AG04449 (cell line): ENCODE measurements around the gene AFAP1.

Experiments used
- CTCF ChIA-PET: fragments of 350-600 bp; formaldehyde crosslinking; extraction: SDS; loops from one replicate; lab custom pipeline; 2021; ENCODE audit warnings: antibody characterized with exemption; lab: Yijun Ruan, JAX
- POLR2A ChIA-PET: fragments of 400-600, 350-600 bp; formaldehyde crosslinking; extraction: SDS; loops from one replicate; lab custom pipeline; 2020; ENCODE audit warnings: antibody characterized with exemption, inconsistent platforms; lab: Yijun Ruan, JAX
- DNase-seq: peaks from one replicate; pipeline ENCODE4 v3.0.0-alpha.2; 2010; ENCODE audit warnings: low read depth, low spot score
- H3K4me3 ChIP-seq: 2 replicates; pipeline ENCODE4 v1.5.1; 2011; ENCODE audit warnings: low read depth, mild to moderate bottlenecking, control low read depth, low read length
- TF ChIP-seq, protein P1 (sequence below): IDR thresholded peaks from one replicate; pipeline ENCODE4 v1.5.1; 2011; ENCODE audit warnings: mild to moderate bottlenecking, moderate library complexity, low read length, control low read depth, inconsistent platforms; ENCODE audit not compliant: insufficient read depth; ENCODE audit errors: missing control alignments

The AFAP1 gene

DNA sequence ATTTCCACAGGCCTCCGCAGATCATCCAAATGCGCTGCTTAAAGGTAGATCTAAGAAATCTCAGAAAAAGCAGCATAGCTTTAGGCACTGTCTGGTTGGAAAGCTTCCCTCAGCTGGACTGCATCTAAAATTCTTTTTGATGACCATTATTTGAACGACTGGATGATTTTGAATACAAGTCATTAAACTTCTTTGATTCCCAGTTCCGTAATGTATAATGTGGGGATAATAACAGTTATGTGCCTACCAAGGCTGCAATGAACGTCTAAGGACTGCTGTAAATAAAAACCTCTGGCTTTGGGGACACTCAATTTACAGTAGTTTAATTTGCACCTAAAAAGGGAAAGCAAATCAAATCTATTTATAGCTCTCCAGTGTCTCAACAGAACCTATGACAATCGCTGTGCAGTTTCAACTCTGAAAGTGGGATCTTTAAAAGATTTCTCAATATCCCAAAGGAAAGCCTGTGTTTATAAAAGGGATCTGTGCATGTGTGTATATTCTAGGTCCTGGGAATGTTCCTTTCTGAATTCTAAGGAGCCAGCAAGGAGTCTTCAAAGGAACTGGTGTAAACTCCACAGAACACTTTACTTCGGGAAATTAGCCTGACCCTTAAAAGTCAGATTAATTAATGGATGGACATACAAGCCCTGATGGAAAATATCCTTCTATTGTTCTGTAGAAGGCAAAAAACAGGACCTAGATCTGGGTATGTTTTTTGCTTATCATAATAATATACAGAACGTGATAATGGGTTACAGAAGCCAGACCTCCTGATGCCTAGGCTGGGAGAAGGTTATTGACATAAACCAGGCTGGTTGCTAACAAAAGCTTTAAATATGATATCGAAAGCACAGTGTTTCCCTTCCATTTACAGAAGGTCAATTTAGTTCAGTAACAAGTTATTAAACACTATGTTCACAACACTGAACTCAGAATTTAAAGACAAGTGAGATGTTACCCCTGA, 53.4 kb downstream of the AFAP1 start:
- TF ChIP-seq, protein P1, sequence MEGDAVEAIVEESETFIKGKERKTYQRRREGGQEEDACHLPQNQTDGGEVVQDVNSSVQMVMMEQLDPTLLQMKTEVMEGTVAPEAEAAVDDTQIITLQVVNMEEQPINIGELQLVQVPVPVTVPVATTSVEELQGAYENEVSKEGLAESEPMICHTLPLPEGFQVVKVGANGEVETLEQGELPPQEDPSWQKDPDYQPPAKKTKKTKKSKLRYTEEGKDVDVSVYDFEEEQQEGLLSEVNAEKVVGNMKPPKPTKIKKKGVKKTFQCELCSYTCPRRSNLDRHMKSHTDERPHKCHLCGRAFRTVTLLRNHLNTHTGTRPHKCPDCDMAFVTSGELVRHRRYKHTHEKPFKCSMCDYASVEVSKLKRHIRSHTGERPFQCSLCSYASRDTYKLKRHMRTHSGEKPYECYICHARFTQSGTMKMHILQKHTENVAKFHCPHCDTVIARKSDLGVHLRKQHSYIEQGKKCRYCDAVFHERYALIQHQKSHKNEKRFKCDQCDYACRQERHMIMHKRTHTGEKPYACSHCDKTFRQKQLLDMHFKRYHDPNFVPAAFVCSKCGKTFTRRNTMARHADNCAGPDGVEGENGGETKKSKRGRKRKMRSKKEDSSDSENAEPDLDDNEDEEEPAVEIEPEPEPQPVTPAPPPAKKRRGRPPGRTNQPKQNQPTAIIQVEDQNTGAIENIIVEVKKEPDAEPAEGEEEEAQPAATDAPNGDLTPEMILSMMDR = no peak
- POLR2A ChIA-PET = interaction anchor here (0.6 to 1.4 kb wide), 2 partner anchors 10 to 53 kb away, joined by 3 to 4 read pairs; partner anchors contain the start of gene AFAP1

DNA sequence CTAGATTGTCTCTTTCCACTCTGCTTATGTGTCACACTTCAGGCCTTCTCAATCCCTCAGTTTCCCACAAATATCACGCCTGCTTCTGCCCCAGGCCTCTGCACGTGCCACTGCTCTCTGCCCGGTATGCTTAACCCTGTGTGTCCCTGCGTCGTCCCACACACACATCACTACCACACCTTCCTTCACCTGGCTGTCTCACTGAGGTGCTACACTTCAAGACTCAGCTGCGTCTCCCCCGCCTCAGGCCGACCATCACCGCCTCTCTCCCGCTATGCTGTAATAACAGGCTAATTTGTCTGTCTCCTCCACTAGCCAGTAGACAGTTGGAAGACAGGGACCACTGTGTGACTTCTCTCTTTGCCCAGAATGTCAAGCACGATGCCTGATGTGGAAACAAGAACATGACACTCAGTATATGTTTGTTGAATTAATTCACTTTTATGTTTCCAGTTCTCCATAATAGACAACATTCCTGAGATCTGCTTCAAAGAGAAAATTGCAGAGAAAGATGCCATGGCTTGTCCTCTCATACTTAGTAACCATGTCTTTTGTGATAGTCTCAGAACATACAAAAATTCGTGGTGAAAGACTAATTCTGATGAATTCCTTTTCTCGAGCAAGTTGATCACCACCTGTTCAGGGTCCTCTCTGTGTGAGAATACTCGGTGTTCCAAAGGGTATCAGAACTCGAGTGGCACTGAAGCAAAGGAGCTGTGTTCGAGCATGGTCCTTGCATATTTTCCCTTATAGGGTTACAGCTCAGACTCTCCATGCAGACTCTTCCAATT, 54.2 kb downstream of the AFAP1 start:
- ChIA-PET POLR2A (interaction anchor here (0.6 to 1.4 kb wide), 2 partner anchors 9 to 54 kb away, joined by 3 to 4 read pairs; partner anchors contain the start of gene AFAP1), CTCF (interaction anchor here (0.5 to 1.4 kb wide), 3 partner anchors 9 to 68 kb away, joined by 3 to 7 read pairs (median 3); no protein-coding TSS in a partner anchor)
- DNase-seq = no peak
- TF ChIP-seq, protein P1 = no peak
- no peak overlapping the region for H3K4me3 ChIP-seq

More for the DNA sequence above, 53.4 kb downstream of the AFAP1 start:
- CTCF ChIA-PET = interaction anchor here (1.4 kb wide), 1 partner anchor 10 kb away, joined by 7 read pairs; no protein-coding TSS in a partner anchor
- H3K4me3 ChIP-seq = no peak overlapping the region
- DNase-seq = no peak

DNA sequence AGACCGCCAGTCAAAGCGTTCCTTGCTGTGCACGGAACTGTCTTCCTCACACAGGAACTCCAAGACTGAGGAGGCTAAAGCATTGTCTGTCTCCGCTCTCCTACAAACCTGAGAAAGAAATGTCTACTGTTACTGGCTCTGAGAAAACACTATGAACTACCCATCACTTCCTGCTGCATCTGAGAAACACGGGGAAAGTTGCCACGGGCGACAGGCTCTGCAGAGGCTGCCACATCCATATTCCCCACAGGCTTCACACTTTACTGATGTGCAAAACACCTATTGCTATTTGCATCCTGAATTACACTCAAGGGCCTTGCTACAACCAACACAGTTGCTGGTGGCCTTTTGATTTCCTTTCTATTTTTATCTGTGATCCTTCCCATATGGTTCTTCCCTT, 59.0 kb downstream of the AFAP1 start:
- ChIA-PET CTCF (interaction anchor here (0.5 to 0.9 kb wide), 2 partner anchors 12 to 69 kb away, joined by 3 read pairs; no protein-coding TSS in a partner anchor), POLR2A (no interaction called here)
- DNase-seq = no peak
- no peak overlapping the region for H3K4me3 ChIP-seq
- TF ChIP-seq, protein P1 = no peak

DNA sequence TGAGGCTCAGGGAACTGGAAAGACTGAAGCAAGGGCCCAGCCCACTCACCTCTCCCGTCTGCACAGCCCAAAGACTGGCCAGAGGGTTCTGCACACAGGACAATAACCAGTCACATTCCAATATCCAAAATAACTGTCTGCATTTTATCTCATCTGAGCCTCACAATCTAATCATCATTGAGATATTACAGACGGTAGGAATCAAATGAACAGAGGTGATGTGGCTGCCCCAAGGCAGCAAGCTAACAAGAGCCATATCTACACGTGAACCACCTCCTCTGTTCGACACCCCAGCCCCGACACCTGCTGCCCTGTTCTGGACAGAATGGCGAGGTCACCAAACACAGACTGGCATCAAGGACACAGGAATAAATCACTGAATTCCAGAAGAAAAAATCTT, 60.5 kb downstream of the AFAP1 start:
- ChIA-PET CTCF (interaction anchor here (1.1 to 4.8 kb wide), 3 partner anchors 15 to 108 kb away, joined by 4 to 28 read pairs (median 14); no protein-coding TSS in a partner anchor), POLR2A (no interaction called here)
- no peak overlapping the region for H3K4me3 ChIP-seq
- TF ChIP-seq, protein P1 = no peak
- DNase-seq = no peak

DNA sequence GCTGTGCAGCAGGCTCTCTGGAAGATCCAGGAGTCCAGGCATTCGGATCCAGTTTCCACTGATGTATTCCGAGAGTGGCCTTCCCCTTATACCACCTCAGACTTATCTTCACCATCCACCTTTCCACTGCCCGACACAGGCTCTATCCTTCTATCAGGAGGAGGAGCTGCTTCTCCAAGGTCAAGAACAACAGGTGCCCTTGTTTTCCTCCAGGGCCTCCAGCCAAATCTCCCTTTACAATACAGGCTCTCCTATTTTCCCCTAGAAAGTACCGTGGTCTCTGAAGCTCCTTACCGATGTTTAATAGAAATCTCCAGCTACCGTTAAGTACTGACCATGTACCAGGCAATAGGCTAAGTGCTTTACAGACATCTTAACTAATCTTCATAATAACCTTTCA, 61.3 kb downstream of the AFAP1 start:
- H3K4me3 ChIP-seq = no peak overlapping the region
- TF ChIP-seq, protein P1 = no peak
- CTCF ChIA-PET = interaction anchor here (1.1 to 4.8 kb wide), 8 partner anchors 9 to 109 kb away, joined by 3 to 28 read pairs (median 6); no protein-coding TSS in a partner anchor
- no peak for DNase-seq
- POLR2A ChIA-PET = interaction anchor here (1.2 kb wide), 1 partner anchor 17 kb away, joined by 3 read pairs; no protein-coding TSS in a partner anchor
